ENCODE data around the gene DLL4. TPM values are rescaled to one million over a fixed set of nuclear protein-coding genes. Genes with fewer than 3 reads are reported as not detected.

The DLL4 gene
- total RNA-seq, 1 experiment from 2014 or later: 1.5 TPM

DNA sequence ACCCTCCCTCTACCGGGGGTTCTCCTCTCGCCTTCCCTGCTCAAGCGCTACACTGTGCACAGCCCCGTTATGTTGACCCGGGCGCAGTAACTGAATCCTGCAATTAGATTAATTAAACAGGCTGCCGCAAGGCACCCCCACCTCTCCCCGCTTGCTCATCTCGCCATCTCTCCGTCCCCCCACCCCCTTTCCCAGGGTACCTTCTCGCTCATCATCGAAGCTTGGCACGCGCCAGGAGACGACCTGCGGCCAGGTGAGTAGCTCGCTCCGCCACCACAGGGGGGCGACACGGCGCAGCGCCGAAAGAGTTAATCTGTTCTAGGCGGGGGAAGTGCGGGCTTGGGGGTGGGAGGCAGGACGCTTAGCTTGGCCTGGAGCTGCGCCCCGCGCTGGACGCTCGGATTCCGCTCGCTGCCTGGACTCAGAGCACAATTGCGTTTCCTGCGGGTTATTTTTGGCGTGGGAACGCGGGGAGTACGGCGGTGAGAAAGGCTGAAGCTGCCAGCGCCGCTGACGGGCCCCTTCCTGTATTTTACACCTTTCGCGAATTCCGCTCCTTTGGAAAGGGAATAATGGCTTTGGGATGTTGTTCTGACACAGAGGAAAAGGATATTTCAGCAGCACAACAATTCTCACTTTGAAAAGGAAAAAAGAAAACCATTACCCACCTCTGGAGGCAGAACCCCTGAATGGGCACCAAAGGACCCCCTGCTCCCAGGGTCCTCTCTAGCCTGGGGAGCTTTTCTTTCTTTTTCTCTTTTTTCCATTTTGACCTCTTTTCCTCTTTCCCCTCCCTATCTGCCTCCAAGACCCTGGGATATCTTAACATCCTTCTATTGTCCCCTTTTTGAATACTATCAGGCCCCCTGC is 1.5 kb downstream of the DLL4 start:
- H3K79me2 ChIP-seq (ENCODE audit: insufficient read depth, low read length): no peaks in the 10 kb centered on the region
- no peak overlapping the region; the same call in 1 of the 2 replicates for H3K27ac ChIP-seq (ENCODE audit: low read depth, low read length)
- no peaks in the 10 kb centered on the region for H3K9me2 ChIP-seq (ENCODE audit: insufficient read depth)
- POLR2A ChIA-PET: interaction anchor here (0.7 to 4.4 kb wide), 11 partner anchors 10 to 319 kb away, joined by 3 to 48 read pairs (median 4); partner anchors contain the start of genes CHAC1 and VPS18
- H3K9ac ChIP-seq (ENCODE audit: low read length): peak overlapping the region; percentile 31; the same call in 1 of the 2 replicates
- H3K4me2 ChIP-seq (ENCODE audit: low read length): peak overlapping the region; percentile 100
- ATAC-seq: peak; percentile 51
- TF ChIP-seq ZNF274 (IDR thresholded peaks at IDR 0.05; ENCODE audit: low read depth, low read length): no peak
- TF ChIP-seq, protein P1, sequence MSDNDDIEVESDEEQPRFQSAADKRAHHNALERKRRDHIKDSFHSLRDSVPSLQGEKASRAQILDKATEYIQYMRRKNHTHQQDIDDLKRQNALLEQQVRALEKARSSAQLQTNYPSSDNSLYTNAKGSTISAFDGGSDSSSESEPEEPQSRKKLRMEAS (IDR thresholded peaks at IDR 0.05): peak; percentile 95
- no peak for TF ChIP-seq CEBPB (IDR thresholded peaks at IDR 0.05; ENCODE audit: low read depth)
- TF ChIP-seq EZH2 (IDR thresholded peaks at IDR 0.05): no peak
- no peak; the same call in 1 of the 2 replicates for TF ChIP-seq RAD21 (IDR thresholded peaks at IDR 0.05; ENCODE audit: low read depth)
- no peak; the same call in none of the 2 replicates for TF ChIP-seq CBX3 (IDR thresholded peaks at IDR 0.05; ENCODE audit: low read depth)
- TF ChIP-seq YY1 (IDR thresholded peaks at IDR 0.05; ENCODE audit: extremely low read depth, insufficient replicate concordance, low read depth, low read length): peak; percentile 59
- TF ChIP-seq ELF1 (IDR thresholded peaks at IDR 0.05; ENCODE audit: borderline replicate concordance, low read depth): no peak
- no peak for TF ChIP-seq ZBTB33 (IDR thresholded peaks at IDR 0.05; ENCODE audit: extremely low read depth, insufficient replicate concordance, low read length)
- TF ChIP-seq POLR2AphosphoS5 (IDR thresholded peaks at IDR 0.05; ENCODE audit: low read depth, low read length): peak; percentile 31; the same call in 1 of the 2 replicates
- TF ChIP-seq, protein P2, sequence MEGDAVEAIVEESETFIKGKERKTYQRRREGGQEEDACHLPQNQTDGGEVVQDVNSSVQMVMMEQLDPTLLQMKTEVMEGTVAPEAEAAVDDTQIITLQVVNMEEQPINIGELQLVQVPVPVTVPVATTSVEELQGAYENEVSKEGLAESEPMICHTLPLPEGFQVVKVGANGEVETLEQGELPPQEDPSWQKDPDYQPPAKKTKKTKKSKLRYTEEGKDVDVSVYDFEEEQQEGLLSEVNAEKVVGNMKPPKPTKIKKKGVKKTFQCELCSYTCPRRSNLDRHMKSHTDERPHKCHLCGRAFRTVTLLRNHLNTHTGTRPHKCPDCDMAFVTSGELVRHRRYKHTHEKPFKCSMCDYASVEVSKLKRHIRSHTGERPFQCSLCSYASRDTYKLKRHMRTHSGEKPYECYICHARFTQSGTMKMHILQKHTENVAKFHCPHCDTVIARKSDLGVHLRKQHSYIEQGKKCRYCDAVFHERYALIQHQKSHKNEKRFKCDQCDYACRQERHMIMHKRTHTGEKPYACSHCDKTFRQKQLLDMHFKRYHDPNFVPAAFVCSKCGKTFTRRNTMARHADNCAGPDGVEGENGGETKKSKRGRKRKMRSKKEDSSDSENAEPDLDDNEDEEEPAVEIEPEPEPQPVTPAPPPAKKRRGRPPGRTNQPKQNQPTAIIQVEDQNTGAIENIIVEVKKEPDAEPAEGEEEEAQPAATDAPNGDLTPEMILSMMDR (IDR thresholded peaks at IDR 0.05 in 2 of 3, conservative IDR thresholded peaks at IDR 0.05 in 1 of 3; ENCODE audit: borderline replicate concordance in 1 of 3, insufficient read depth in 1 of 3, low read depth in 2 of 3, low read length in 2 of 3): peak; percentile 70 to 89 (median 80)
- TF ChIP-seq FOSL1 (IDR thresholded peaks at IDR 0.05; ENCODE audit: low read depth): no peak
- H4K20me1 ChIP-seq (ENCODE audit: insufficient read depth): no peaks in the 10 kb centered on the region
- no peaks in the 10 kb centered on the region for H3K9me3 ChIP-seq (ENCODE audit: control insufficient read depth in 1 of 2, insufficient read depth in 1 of 2, low read depth in 1 of 2, low read length in 2 of 2)
- TSS peak; percentile 55 for BruUV-seq (replicated peaks)
- H2AFZ ChIP-seq (ENCODE audit: low read depth, low read length, poor library complexity, severe bottlenecking): peak overlapping the region; percentile 61
- no peaks in the 10 kb centered on the region for H3K36me3 ChIP-seq (ENCODE audit: control insufficient read depth in 1 of 2, insufficient read depth in 2 of 2, low read length in 2 of 2)
- CTCF ChIA-PET: interaction anchor here (0.6 to 4.8 kb wide), 23 partner anchors 9 to 901 kb away, joined by 3 to 69 read pairs (median 4); partner anchors contain the start of genes CHAC1 and VPS18
- intact Hi-C loops (cut with micrococcal nuclease): loop anchor here (5.0 to 10.0 kb wide), 2 partner anchors 92 to 254 kb away; no protein-coding TSS in a partner anchor
- DNase-seq (ENCODE audit: low read depth, low spot score): peak; percentile 70
- peaks cover 19 to 41% of the 10 kb centered on the region in 2 experiments for H3K4me1 ChIP-seq (ENCODE audit: control insufficient read depth in 1 of 2, insufficient read depth in 2 of 2, low read length in 2 of 2)
- peak overlapping the region; percentile 52 to 65 for H3K4me3 ChIP-seq (replicated peaks in 1 of 2; ENCODE audit: low read depth in 1 of 2, low read length in 2 of 2)
- RAD21 ChIA-PET (ENCODE audit: low non-redundant PET in 1 of 2, low total read pairs in 2 of 2, uncharacterized antibody in 2 of 2, unreplicated experiment in 2 of 2): interaction anchor here (0.5 to 1.1 kb wide), 9 partner anchors 23 to 563 kb away, joined by 3 to 10 read pairs (median 5); partner anchors contain the start of gene CHAC1 (in 1 of the 2)
- peaks cover 15% of the 10 kb centered on the region; the same call in 1 of the 2 replicates for H3K27me3 ChIP-seq (ENCODE audit: insufficient read depth, low read length)

All from HCT116 (cell line).